IPS DF 6.9 (cell line): Measurements from ENCODE around the gene AQP12B.

ENCODE experiments used
- DNase-seq: peaks from one replicate; pipeline ENCODE4 v3.0.0-alpha.2; 2013; ENCODE audit warnings: low read depth, low spot score
- H3K27ac ChIP-seq: one replicate; pipeline ENCODE4 v1.5.1; 2013; ENCODE audit warnings: low read length, control low read depth
- H3K27me3 ChIP-seq: 2 replicates; pipeline ENCODE4 v1.6.1; 2013; ENCODE audit warnings: mild to moderate bottlenecking, low read length; ENCODE audit not compliant: control insufficient read depth, insufficient read depth
- H3K36me3 ChIP-seq: 2 replicates; pipeline ENCODE4 v1.6.1; 2013; ENCODE audit warnings: low read length; ENCODE audit not compliant: control insufficient read depth, insufficient read depth
- H3K4me1 ChIP-seq: 2 replicates; pipeline ENCODE4 v1.6.1; 2013; ENCODE audit warnings: low read length; ENCODE audit not compliant: control insufficient read depth, insufficient read depth
- H3K4me3 ChIP-seq: 2 replicates; pipeline ENCODE4 v1.5.1; 2013; ENCODE audit warnings: mild to moderate bottlenecking, low read length
- H3K9me3 ChIP-seq: 2 replicates; pipeline ENCODE4 v1.6.1; 2013; ENCODE audit warnings: low read length, inconsistent platforms; ENCODE audit not compliant: control insufficient read depth, insufficient read depth
- WGBS: extraction: QIAGEN DNeasy Blood & Tissue Kit; methylation state at CpG from one replicate; pipeline ENCODE4 v1.1.7; 2013; ENCODE audit warnings: mixed read lengths, missing lambda C conversion rate; ENCODE audit not compliant: insufficient read length, insufficient coverage; 5-methylcytosine and 5-hydroxymethylcytosine counted together

AQP12B gene

GRCh38 chr2:240717681-240718581 is 35.2 kb upstream of the AQP12B start:
- Histone ChIP-seq H3K36me3 (peaks cover 42% of the 10 kb centered on the region), H3K27me3 (no peaks in the 10 kb centered on the region)

GRCh38 chr2:240717181-240717641 is 34.5 kb upstream of the AQP12B start:
- Histone ChIP-seq H3K9me3 (no peaks in the 10 kb centered on the region), H3K4me1 (no peaks in the 10 kb centered on the region; the same call in 1 of the 2 replicates), H3K27me3 (no peaks in the 10 kb centered on the region), H3K27ac (no peak overlapping the region), H3K36me3 (peaks cover 35% of the 10 kb centered on the region), H3K4me3 (no peak overlapping the region)
- WGBS = no CpG with 5 or more reads among the region's 18 CpGs
- DNase-seq = no peak

More at GRCh38 chr2:240717681-240718581, 35.2 kb upstream of the AQP12B start:
- no peak overlapping the region for H3K27ac ChIP-seq
- no peak for DNase-seq
- H3K4me3 ChIP-seq = no peak overlapping the region
- no peaks in the 10 kb centered on the region; the same call in 1 of the 2 replicates for H3K4me1 ChIP-seq
- H3K9me3 ChIP-seq = no peaks in the 10 kb centered on the region
- WGBS = no CpG with 5 or more reads among the region's 31 CpGs

GRCh38 chr2:240716130-240716798 is 33.6 kb upstream of the AQP12B start:
- Histone ChIP-seq H3K27me3 (no peaks in the 10 kb centered on the region), H3K4me1 (no peaks in the 10 kb centered on the region), H3K27ac (no peak overlapping the region), H3K36me3 (peaks cover 27% of the 10 kb centered on the region), H3K4me3 (no peak overlapping the region), H3K9me3 (no peaks in the 10 kb centered on the region)
- no peak for DNase-seq
- no CpG with 5 or more reads among the region's 23 CpGs for WGBS

GRCh38 chr2:240714747-240715725 is 32.4 kb upstream of the AQP12B start:
- no CpG with 5 or more reads among the region's 23 CpGs for WGBS
- Histone ChIP-seq H3K27me3 (no peaks in the 10 kb centered on the region), H3K4me3 (no peak overlapping the region), H3K27ac (no peak overlapping the region), H3K36me3 (peaks cover 27% of the 10 kb centered on the region), H3K9me3 (no peaks in the 10 kb centered on the region), H3K4me1 (no peaks in the 10 kb centered on the region)
- DNase-seq = no peak

GRCh38 chr2:240713928-240714746 is 31.5 kb upstream of the AQP12B start:
- Histone ChIP-seq H3K36me3 (peaks cover 21% of the 10 kb centered on the region), H3K9me3 (no peaks in the 10 kb centered on the region), H3K4me3 (no peak overlapping the region), H3K27me3 (no peaks in the 10 kb centered on the region), H3K27ac (no peak overlapping the region), H3K4me1 (no peaks in the 10 kb centered on the region)
- no CpG with 5 or more reads among the region's 26 CpGs for WGBS
- no peak for DNase-seq

- no peak overlapping the region for H3K27ac ChIP-seq
- no peak for DNase-seq
- no peaks in the 10 kb centered on the region for H3K27me3 ChIP-seq
- H3K4me3 ChIP-seq = no peak overlapping the region
- no CpG with 5 or more reads among the region's 25 CpGs for WGBS
- no peaks in the 10 kb centered on the region for H3K9me3 ChIP-seq
- H3K36me3 ChIP-seq = peaks cover 14% of the 10 kb centered on the region
- no peaks in the 10 kb centered on the region for H3K4me1 ChIP-seq
Observed at GRCh38 chr2:240713071-240713927, 30.6 kb upstream of the AQP12B start.

GRCh38 chr2:240712121-240712520 is 29.4 kb upstream of the AQP12B start:
- H3K4me1 ChIP-seq = no peaks in the 10 kb centered on the region
- H3K36me3 ChIP-seq = peaks cover 2% of the 10 kb centered on the region; the same call in 1 of the 2 replicates
- WGBS = no CpG with 5 or more reads among the region's 9 CpGs
- H3K27me3 ChIP-seq = no peaks in the 10 kb centered on the region
- no peak for DNase-seq
- no peak overlapping the region for H3K27ac ChIP-seq
- H3K4me3 ChIP-seq = no peak overlapping the region
- H3K9me3 ChIP-seq = no peaks in the 10 kb centered on the region

GRCh38 chr2:240711701-240712100 is 29.0 kb upstream of the AQP12B start:
- Histone ChIP-seq H3K9me3 (no peaks in the 10 kb centered on the region), H3K4me3 (no peak overlapping the region), H3K27ac (no peak overlapping the region), H3K4me1 (no peaks in the 10 kb centered on the region), H3K36me3 (no peaks in the 10 kb centered on the region; the same call in 1 of the 2 replicates), H3K27me3 (no peaks in the 10 kb centered on the region)
- DNase-seq = no peak
- no CpG with 5 or more reads among the region's 5 CpGs for WGBS

GRCh38 chr2:240711296-240711695 is 28.6 kb upstream of the AQP12B start:
- Histone ChIP-seq H3K4me3 (no peak overlapping the region), H3K36me3 (no peaks in the 10 kb centered on the region; the same call in 1 of the 2 replicates), H3K4me1 (no peaks in the 10 kb centered on the region), H3K9me3 (no peaks in the 10 kb centered on the region), H3K27me3 (no peaks in the 10 kb centered on the region), H3K27ac (no peak overlapping the region)
- DNase-seq = no peak
- whole genome bisulfite sequencing = no CpG with 5 or more reads among the region's 9 CpGs
